OCI-LY1 (cell line): ENCODE measurements around the gene C11orf21.

Experiments
- EZH2 ChIP-seq: fragments of 200-600 bp; sonication (generic), shearing (Covaris generic); IDR thresholded peaks from 2 replicates; pipeline ENCODE4 v1.8.0; 2017; ENCODE audit warnings: borderline replicate concordance, mixed run types, mild to moderate bottlenecking, antibody characterized with exemption, low read length, moderate library complexity, mixed read lengths
- TF ChIP-seq, protein P1 (sequence below): fragments of 200-600 bp; sonication (generic), shearing (Covaris generic); IDR thresholded peaks from 2 replicates; pipeline ENCODE4 v1.5.1; 2017; ENCODE audit warnings: mild to moderate bottlenecking, antibody characterized with exemption, low read length, moderate library complexity, mixed read lengths

DNA sequence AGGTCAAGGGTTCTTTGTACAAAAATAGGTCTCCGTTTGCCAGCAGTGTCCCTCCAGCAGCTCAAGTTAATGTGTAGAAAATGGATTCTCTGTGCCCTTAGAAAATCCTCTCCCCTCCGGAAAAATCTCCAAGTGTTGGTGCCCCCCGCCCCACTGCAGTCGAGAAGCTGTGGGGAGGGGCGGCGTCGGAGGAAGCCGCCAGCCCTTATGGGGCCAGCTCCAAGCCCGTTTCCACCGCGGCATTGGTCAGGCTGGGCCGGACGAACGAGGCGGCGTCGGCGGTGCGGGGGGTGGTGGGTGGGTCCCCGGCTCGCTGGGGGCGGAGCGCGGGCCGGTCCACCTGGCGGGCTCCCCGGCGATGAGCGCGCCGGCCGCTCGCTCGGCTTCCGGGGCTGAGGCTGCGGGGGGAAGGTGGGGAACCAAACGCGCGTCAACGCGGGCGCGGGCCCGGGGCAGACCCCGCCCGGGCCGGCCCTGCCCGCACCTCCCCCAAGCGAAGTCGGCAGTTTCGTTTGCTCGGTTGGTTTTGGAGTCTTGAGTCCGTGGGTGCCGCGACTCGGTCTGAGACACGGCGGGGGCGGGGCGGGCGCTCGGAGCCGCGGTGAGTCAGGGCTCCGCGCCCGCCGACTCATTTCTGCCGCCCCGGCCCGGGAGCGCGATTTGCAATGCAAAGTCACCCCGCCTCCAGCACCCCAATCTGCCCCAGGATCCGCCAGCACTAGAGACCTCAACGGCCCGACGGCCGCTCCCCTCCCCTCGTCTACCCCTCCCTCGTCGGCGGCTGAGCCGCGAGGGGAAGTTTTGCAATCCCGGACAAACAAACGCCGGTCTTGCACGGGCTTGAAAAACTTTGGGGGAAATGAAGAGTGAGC lies 32.8 kb downstream of the C11orf21 start:
- TF ChIP-seq, protein P1, sequence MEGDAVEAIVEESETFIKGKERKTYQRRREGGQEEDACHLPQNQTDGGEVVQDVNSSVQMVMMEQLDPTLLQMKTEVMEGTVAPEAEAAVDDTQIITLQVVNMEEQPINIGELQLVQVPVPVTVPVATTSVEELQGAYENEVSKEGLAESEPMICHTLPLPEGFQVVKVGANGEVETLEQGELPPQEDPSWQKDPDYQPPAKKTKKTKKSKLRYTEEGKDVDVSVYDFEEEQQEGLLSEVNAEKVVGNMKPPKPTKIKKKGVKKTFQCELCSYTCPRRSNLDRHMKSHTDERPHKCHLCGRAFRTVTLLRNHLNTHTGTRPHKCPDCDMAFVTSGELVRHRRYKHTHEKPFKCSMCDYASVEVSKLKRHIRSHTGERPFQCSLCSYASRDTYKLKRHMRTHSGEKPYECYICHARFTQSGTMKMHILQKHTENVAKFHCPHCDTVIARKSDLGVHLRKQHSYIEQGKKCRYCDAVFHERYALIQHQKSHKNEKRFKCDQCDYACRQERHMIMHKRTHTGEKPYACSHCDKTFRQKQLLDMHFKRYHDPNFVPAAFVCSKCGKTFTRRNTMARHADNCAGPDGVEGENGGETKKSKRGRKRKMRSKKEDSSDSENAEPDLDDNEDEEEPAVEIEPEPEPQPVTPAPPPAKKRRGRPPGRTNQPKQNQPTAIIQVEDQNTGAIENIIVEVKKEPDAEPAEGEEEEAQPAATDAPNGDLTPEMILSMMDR: no peak
- no peak for TF ChIP-seq EZH2
